Memory B cell (primary cell): Measurements from ENCODE around the gene ERBB4.

Experiments
- ATAC-seq: fragments of 150-1000 bp; cut with Tn5 transposase; 2 replicates; pipeline ENCODE4 v1.10.0; 2021; ENCODE audit warnings: low read depth, mild to moderate bottlenecking, moderate library complexity
- DNase-seq, 2 donors: peaks; one replicate each; pipeline ENCODE4 v3.0.0; 2022; ENCODE audit warnings: low spot score in 2 of 2
- H3K27ac Mint-ChIP-seq: one replicate; pipeline ENCODE4 v1.8.0; 2022; ENCODE audit warnings: mild to moderate bottlenecking, moderate library complexity, mixed read lengths
- H3K27me3 Mint-ChIP-seq: one replicate; pipeline ENCODE4 v1.8.0; 2022; ENCODE audit warnings: mixed read lengths
- H3K36me3 Mint-ChIP-seq: one replicate; pipeline ENCODE4 v1.8.0; 2022; ENCODE audit warnings: mild to moderate bottlenecking, mixed read lengths
- H3K4me1 Mint-ChIP-seq: one replicate; pipeline ENCODE4 v1.8.0; 2022; ENCODE audit warnings: mixed read lengths
- H3K4me3 Mint-ChIP-seq: one replicate; pipeline ENCODE4 v1.8.0; 2022; ENCODE audit warnings: mild to moderate bottlenecking, moderate library complexity, mixed read lengths
- H3K9me3 Mint-ChIP-seq: one replicate; pipeline ENCODE4 v1.8.0; 2022; ENCODE audit warnings: mixed read lengths

Gene ERBB4

DNA sequence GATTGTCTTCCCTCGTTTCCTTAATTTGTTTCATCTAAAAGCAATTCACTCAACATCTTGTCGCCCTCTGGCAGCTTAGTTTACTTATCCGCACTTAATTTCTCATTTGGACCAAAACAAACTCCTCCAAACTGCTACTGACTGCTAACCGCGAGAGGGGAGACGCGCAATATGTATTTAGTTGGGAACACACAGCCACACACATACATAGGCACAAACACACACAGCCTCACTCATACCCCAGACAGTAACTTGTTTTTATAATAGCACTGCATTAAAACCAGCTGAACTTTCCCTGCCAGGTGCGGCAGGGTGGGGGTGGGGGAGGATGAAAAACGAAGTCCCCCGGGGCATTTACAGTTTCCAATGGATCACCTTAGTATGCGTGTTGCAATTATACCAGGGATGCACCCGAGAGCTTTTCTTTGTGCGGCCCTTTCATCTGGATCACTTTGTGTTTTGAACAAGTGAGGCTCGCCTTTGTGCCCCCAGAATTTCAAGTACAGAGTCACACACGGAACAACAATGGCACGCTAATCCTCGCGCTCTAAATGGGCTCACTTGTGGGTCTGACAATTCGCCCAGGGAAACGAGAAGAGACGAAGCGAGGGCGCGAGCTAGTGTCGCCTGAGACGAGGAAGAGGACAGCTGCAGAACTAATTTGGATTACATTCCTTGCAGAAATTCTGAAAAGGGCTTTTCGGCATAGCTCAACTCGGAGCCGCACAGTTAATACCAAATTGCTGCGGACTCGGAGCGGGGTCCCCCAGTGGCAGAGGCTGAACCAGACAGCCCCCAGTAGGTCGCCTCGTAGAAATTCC lies 2.4 kb downstream of the ERBB4 start:
- ATAC-seq: no peak
- DNase-seq: no peak
- no peaks in the 10 kb centered on the region for H3K36me3 Mint-ChIP-seq
- peaks cover 8% of the 10 kb centered on the region for H3K27me3 Mint-ChIP-seq
- no peak overlapping the region for H3K27ac Mint-ChIP-seq
- H3K9me3 Mint-ChIP-seq: peaks cover 1% of the 10 kb centered on the region
- no peak overlapping the region for H3K4me3 Mint-ChIP-seq
- peaks cover 4% of the 10 kb centered on the region for H3K4me1 Mint-ChIP-seq

DNA sequence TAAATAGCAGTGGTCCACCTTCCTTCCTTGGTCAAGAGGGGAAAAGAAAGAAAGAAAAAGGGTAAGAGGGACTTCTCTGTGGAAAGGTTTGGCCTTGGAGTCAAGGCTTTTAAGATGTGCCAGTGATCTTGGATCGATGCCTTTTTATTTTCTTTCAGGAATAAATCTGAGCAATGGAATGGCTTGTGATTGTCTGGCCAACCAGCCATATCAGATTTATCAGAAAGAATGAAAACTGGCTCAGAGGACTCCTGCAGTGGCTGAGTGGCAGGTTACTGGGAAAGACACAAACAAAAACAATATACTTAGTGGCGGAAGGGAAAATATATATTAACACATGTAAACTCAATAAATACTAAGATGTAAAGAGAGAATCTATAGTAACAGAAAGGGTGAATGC lies 4.3 kb downstream of the ERBB4 start:
- Mint-ChIP-seq H3K4me3 (no peak overlapping the region), H3K9me3 (no peaks in the 10 kb centered on the region), H3K27me3 (peaks cover 8% of the 10 kb centered on the region), H3K4me1 (peaks cover 4% of the 10 kb centered on the region), H3K36me3 (no peaks in the 10 kb centered on the region), H3K27ac (no peak overlapping the region)
- ATAC-seq: no peak
- no peak for DNase-seq

GRCh38 chr2:212532585-212532984 lies 6.0 kb downstream of the ERBB4 start:
- no peak overlapping the region for H3K27ac Mint-ChIP-seq

GRCh38 chr2:212532087-212532486 lies 6.5 kb downstream of the ERBB4 start:
- ATAC-seq: no peak
- Mint-ChIP-seq H3K27me3 (peaks cover 5% of the 10 kb centered on the region), H3K36me3 (no peaks in the 10 kb centered on the region), H3K27ac (no peak overlapping the region), H3K4me1 (peaks cover 4% of the 10 kb centered on the region), H3K9me3 (no peaks in the 10 kb centered on the region), H3K4me3 (no peak overlapping the region)
- DNase-seq: no peak

More at GRCh38 chr2:212532585-212532984, 6.0 kb downstream of the ERBB4 start:
- ATAC-seq: no peak
- DNase-seq: no peak
- Mint-ChIP-seq H3K4me1 (peaks cover 4% of the 10 kb centered on the region), H3K4me3 (no peak overlapping the region), H3K27me3 (peaks cover 8% of the 10 kb centered on the region), H3K9me3 (no peaks in the 10 kb centered on the region), H3K36me3 (no peaks in the 10 kb centered on the region)

GRCh38 chr2:212531499-212531898 lies 7.1 kb downstream of the ERBB4 start:
- no peak overlapping the region for H3K4me3 Mint-ChIP-seq
- H3K9me3 Mint-ChIP-seq: no peaks in the 10 kb centered on the region
- no peak for ATAC-seq

DNA sequence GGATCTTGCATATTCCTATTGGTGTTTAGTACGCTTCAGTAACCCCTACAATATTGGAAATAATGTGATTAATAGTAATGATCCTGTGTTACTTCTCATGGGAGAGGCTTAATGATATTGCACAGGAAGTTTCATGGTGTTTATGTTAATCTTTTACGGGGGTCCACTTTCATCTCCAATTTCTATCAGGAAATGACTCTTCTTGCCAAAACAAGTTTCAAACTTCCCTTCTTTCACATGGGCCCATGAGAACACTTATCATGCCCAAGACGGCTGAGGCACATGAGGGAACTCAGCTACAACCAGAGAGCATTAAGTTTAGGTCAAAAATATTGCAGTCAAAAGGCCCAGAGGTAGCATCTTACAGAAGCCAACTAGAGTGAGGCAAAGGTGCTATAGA lies 7.6 kb downstream of the ERBB4 start:
- ATAC-seq (no peak), DNase-seq (no peak)
- no peak overlapping the region for H3K27ac Mint-ChIP-seq
- H3K4me3 Mint-ChIP-seq: no peak overlapping the region
- no peaks in the 10 kb centered on the region for H3K27me3 Mint-ChIP-seq
- no peaks in the 10 kb centered on the region for H3K9me3 Mint-ChIP-seq
- no peaks in the 10 kb centered on the region for H3K36me3 Mint-ChIP-seq
- H3K4me1 Mint-ChIP-seq: no peaks in the 10 kb centered on the region

More at GRCh38 chr2:212531499-212531898, 7.1 kb downstream of the ERBB4 start:
- DNase-seq: no peak
- H3K27me3 Mint-ChIP-seq: peaks cover 2% of the 10 kb centered on the region
- peaks cover 2% of the 10 kb centered on the region for H3K4me1 Mint-ChIP-seq
- H3K36me3 Mint-ChIP-seq: no peaks in the 10 kb centered on the region
- H3K27ac Mint-ChIP-seq: no peak overlapping the region

DNA sequence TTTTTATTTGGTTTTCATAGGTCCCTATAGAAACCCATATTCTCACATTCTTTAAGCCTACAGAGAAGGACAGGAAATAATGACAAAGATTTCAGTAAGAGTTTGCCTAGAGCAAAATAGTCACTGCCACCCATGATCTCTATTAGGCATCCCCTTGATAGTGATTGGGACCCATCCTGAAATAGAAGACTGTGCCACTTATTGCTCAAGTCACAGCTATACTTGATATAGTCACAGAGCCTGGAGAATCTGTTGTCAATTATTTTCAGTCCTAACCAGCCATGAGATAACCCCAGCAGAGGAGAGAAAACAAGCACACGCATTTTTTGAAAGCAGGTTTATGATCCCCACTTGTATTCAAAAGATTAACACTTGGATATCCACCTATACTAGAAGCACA lies 8.2 kb downstream of the ERBB4 start:
- ATAC-seq (no peak), DNase-seq (no peak)
- Mint-ChIP-seq H3K4me1 (no peaks in the 10 kb centered on the region), H3K4me3 (no peak overlapping the region), H3K36me3 (no peaks in the 10 kb centered on the region), H3K27me3 (no peaks in the 10 kb centered on the region), H3K27ac (no peak overlapping the region), H3K9me3 (no peaks in the 10 kb centered on the region)

DNA sequence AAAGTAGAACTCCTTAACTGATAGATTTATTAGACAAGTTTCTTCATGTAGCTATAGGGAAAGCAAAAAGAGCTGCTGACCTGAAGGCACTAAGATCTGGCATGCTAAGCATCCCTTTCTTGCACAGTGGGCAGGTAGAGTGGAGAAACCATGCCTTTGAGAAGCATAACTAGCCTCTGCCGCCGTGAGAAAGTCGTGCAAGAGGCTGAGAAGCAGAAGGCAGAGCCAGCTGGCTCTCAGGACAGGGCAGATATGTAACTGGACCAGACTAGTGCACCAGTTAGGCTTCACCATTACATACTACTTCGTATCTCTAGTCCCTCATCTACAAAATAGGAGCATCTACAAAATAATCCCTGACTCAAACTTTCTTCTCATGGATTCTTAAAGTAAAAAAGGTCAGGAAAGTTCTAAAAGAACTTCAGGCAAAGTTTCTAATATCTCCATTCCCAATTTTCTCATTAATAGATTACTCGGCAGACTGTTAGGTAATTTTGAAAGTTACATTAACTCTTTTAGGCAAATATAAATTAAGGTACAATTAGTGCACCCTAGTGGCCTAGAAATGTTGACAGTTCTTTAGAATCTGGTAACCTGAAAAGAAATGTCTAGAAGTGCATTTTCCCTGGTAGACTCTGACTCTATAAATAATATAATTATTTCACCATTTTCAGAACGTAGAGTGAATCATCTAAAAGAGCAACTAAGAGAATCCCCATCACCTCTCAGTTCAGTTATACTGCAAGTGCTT lies 10.3 kb downstream of the ERBB4 start:
- no peaks in the 10 kb centered on the region for H3K4me1 Mint-ChIP-seq
- no peaks in the 10 kb centered on the region for H3K9me3 Mint-ChIP-seq
- DNase-seq (no peak), ATAC-seq (no peak)
- H3K27ac Mint-ChIP-seq: no peak overlapping the region
- H3K4me3 Mint-ChIP-seq: no peak overlapping the region
- H3K27me3 Mint-ChIP-seq: no peaks in the 10 kb centered on the region
- H3K36me3 Mint-ChIP-seq: no peaks in the 10 kb centered on the region

- Mint-ChIP-seq H3K27me3 (no peaks in the 10 kb centered on the region), H3K9me3 (no peaks in the 10 kb centered on the region), H3K4me3 (no peak overlapping the region), H3K4me1 (no peaks in the 10 kb centered on the region), H3K27ac (no peak overlapping the region), H3K36me3 (no peaks in the 10 kb centered on the region)
- ATAC-seq (no peak), DNase-seq (no peak)
These were observed 12.5 kb downstream of the ERBB4 start for GRCh38 chr2:212526059-212526458.

GRCh38 chr2:212523756-212524155 lies 14.8 kb downstream of the ERBB4 start:
- Mint-ChIP-seq H3K27ac (no peak overlapping the region), H3K36me3 (no peaks in the 10 kb centered on the region), H3K4me3 (no peak overlapping the region), H3K4me1 (no peaks in the 10 kb centered on the region), H3K9me3 (no peaks in the 10 kb centered on the region), H3K27me3 (no peaks in the 10 kb centered on the region)
- DNase-seq (no peak), ATAC-seq (no peak)

- Mint-ChIP-seq H3K36me3 (no peaks in the 10 kb centered on the region), H3K27ac (no peak overlapping the region), H3K4me1 (no peaks in the 10 kb centered on the region), H3K9me3 (no peaks in the 10 kb centered on the region), H3K4me3 (no peak overlapping the region), H3K27me3 (no peaks in the 10 kb centered on the region)
- no peak for ATAC-seq
- no peak for DNase-seq
These were observed 18.3 kb downstream of the ERBB4 start for GRCh38 chr2:212520340-212520739.

GRCh38 chr2:212517693-212518092 lies 20.9 kb downstream of the ERBB4 start:
- Mint-ChIP-seq H3K4me3 (no peak overlapping the region), H3K27ac (no peak overlapping the region), H3K4me1 (no peaks in the 10 kb centered on the region), H3K36me3 (no peaks in the 10 kb centered on the region), H3K27me3 (no peaks in the 10 kb centered on the region), H3K9me3 (no peaks in the 10 kb centered on the region)
- ATAC-seq: no peak
- no peak for DNase-seq

GRCh38 chr2:212505586-212505985 lies 33.0 kb downstream of the ERBB4 start:
- H3K4me3 Mint-ChIP-seq: no peak overlapping the region
- H3K4me1 Mint-ChIP-seq: no peaks in the 10 kb centered on the region
- no peaks in the 10 kb centered on the region for H3K9me3 Mint-ChIP-seq

DNA sequence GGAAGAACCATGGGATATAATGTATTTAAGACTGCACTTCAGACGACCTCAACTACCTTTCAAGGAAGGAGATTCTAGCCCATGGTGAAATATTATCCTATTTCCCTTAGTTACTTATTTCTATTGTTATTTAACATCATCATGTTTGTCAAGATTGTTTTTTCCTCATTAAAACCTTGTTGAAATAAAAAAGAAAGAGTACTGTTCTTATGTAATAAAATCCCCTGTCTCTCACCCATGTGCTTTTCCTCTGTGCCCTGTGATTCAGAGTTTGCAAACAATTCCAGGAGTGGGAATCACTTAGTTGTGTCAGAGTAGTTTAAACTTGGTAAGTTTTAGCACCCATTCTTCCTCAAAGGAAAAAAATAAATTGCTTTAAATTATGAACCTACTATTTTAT lies 43.6 kb downstream of the ERBB4 start:
- DNase-seq (no peak), ATAC-seq (no peak)
- Mint-ChIP-seq H3K9me3 (no peaks in the 10 kb centered on the region), H3K4me3 (no peak overlapping the region), H3K27ac (no peak overlapping the region), H3K27me3 (no peaks in the 10 kb centered on the region), H3K36me3 (no peaks in the 10 kb centered on the region), H3K4me1 (no peaks in the 10 kb centered on the region)

More at GRCh38 chr2:212505586-212505985, 33.0 kb downstream of the ERBB4 start:
- ATAC-seq: no peak
- no peak for DNase-seq
- Mint-ChIP-seq H3K36me3 (no peaks in the 10 kb centered on the region), H3K27ac (no peak overlapping the region), H3K27me3 (no peaks in the 10 kb centered on the region)
